Activated CD4-positive, alpha-beta T cell treated with anti-CD3 and anti-CD28 coated beads, Interleukin-2, amount 10 ng/mL, durations not matched to agents 24 days and 14 days (primary cell): ENCODE results near the gene AKIRIN1. TPM values are rescaled to one million over a fixed set of nuclear protein-coding genes. Genes with fewer than 3 reads are reported as not detected.
A peak's percentile ranks its signal among the peaks of the same experiment; 100 is the strongest.
"Not testable (repeated sequence)": the region's sequence is repeated elsewhere in the genome, so short reads cannot be mapped to it uniquely, and the experiment has no call there.

ENCODE experiments used
- DNase-seq: peaks from one replicate; pipeline ENCODE4 v3.0.0; 2022
- H3K27ac Mint-ChIP-seq: one replicate; pipeline ENCODE4 v1.8.0; 2022; ENCODE audit warnings: mild to moderate bottlenecking, mixed read lengths
- H3K27me3 Mint-ChIP-seq: one replicate; pipeline ENCODE4 v1.8.0; 2022; ENCODE audit warnings: mixed read lengths
- H3K36me3 Mint-ChIP-seq: one replicate; pipeline ENCODE4 v1.8.0; 2022; ENCODE audit warnings: low read depth, mild to moderate bottlenecking, mixed read lengths
- H3K4me1 Mint-ChIP-seq: one replicate; pipeline ENCODE4 v1.8.0; 2021; ENCODE audit warnings: mixed read lengths
- H3K4me3 Mint-ChIP-seq: one replicate; pipeline ENCODE4 v1.8.0; 2022; ENCODE audit warnings: mild to moderate bottlenecking, moderate library complexity, mixed read lengths
- H3K9me3 Mint-ChIP-seq: one replicate; pipeline ENCODE4 v1.8.0; 2021; ENCODE audit warnings: mixed read lengths
- intact Hi-C: fragments of 100-400 bp; cut with micrococcal nuclease; formaldehyde crosslinking; loops from one replicate; pipeline ENCODE4 v1.15.1; 2023
- total RNA-seq: library from RNA; stranded (reverse); gene quantifications from 2 replicates; pipeline ENCODE4 v1.2.3, GENCODE V29; 2022

The AKIRIN1 gene
- total RNA-seq, 1 donor from 2014 or later: 79.3 TPM

DNA sequence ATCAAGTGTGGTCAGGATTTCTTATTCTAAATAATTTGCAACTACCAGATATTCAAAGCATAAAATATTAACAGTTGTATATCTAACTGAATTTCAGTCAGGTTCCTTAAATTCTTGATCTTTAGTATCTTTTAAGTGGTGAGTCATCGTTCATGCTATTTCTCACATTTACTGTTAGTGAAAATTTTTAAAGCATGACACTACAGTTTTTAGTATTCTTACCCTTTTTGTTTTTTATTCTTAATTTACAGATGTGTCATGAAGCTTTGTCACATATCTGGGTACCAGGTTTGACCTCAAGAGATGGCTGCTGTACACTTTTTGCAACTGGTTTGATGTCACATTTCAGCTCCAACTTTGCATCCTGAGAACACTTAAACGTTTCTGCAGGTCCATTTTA is 12.7 kb downstream of the AKIRIN1 start:
- intact Hi-C loops: no loop called here
- no peak overlapping the region for H3K4me3 Mint-ChIP-seq
- DNase-seq: no peak
- no peaks in the 10 kb centered on the region for H3K9me3 Mint-ChIP-seq
- H3K36me3 Mint-ChIP-seq: peaks cover 69% of the 10 kb centered on the region
- peak overlapping the region; percentile 75 for H3K27ac Mint-ChIP-seq
- H3K27me3 Mint-ChIP-seq: no peaks in the 10 kb centered on the region
- H3K4me1 Mint-ChIP-seq: peaks cover 28% of the 10 kb centered on the region

DNA sequence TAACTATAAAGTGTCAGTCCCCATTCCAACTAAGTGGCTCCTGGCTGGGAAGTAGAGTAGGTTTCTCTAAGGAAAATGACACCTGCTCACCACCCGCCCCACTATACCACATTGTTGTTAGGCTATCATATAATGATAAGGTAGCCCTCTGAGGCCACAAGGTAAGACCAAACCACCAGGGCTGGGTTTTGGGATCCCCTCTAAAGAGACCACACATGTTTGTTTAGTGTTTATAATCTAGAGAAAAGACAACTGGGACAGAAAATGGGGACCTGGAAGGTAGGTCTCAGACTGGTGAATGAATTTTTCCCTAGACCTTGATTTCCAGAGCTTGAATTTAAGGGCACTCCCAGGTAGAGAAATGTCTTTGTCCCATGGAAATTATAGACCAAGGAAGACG is 15.2 kb downstream of the AKIRIN1 start:
- Mint-ChIP-seq H3K4me1 (peaks cover 27% of the 10 kb centered on the region), H3K27ac (no peak overlapping the region), H3K27me3 (no peaks in the 10 kb centered on the region), H3K9me3 (no peaks in the 10 kb centered on the region), H3K4me3 (no peak overlapping the region), H3K36me3 (peaks cover 60% of the 10 kb centered on the region)
- no peak for DNase-seq
- intact Hi-C loops: no loop called here

DNA sequence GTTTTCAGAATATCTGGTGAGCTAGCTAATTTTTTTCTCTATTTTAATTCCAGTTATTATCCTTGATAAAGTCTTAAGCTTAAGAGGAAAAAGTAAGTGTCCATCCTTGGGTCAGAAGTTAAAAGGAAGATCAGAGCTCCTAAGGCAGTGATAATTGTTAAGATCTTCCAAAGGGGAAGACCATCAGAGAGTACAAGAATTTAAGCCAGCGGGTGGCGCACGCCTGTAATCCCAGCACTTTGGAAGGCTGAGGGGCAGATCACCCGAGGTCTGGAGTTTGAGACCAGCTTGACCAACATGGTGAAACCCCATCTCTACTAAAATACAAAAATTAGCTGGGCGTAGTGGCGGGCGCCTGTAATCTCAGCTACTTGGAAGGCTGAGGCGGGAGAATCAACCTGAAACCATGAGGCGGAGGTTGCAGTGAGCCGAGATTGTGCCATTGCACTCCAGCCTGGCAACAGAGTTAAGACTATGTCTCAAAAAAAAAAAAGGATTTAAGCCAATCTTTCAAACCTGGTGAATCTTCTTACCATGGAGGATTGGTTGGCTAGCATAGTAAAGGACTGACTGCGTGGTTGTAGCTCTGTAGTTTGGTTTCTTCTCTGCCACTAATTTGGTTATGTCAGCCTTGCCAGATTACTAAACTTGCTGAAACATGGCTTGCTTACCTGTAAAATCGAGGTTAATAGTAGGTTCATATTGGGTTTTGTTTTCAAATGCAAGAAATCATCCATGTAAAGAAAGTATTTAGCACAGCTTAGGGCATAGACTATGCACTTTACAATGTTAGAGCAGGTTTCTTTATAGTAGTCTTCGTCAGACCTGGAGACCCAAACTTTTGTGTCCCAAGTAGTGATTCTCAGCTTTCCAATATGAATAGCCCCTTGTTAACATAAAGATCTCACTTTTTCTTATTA is 15.9 kb downstream of the AKIRIN1 start:
- Mint-ChIP-seq H3K27me3 (no peaks in the 10 kb centered on the region), H3K27ac (peak overlapping the region; percentile 41)
- intact Hi-C loops: no loop called here

DNA sequence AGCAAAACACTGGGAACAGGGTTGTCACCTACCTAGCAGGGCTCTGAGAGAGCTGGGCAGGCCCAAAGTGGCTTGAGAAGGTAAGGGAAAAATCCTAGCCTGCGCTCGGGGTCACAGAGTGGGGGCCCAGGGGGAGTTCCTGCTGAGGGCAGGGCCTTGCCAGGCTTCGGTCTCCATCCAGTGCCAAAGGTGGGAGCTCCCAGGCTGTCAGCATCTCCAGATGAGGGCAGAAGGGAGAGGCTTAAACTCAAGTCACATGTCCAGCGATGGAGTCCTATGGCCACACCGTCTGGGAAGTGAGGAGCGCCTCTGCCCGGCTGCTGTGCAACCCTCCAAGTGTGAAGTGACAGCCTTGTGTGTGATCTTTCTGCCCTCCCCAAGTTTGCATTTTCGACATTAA is 23.9 kb downstream of the AKIRIN1 start:
- H3K27ac Mint-ChIP-seq, H3K9me3 Mint-ChIP-seq, H3K27me3 Mint-ChIP-seq, DNase-seq, intact Hi-C loops, H3K4me1 Mint-ChIP-seq, H3K4me3 Mint-ChIP-seq: not testable (repeated sequence)
- peaks cover 15% of the 10 kb centered on the region for H3K36me3 Mint-ChIP-seq

More for the DNA sequence above, 15.9 kb downstream of the AKIRIN1 start:
- DNase-seq: no peak
- no peaks in the 10 kb centered on the region for H3K9me3 Mint-ChIP-seq
- H3K36me3 Mint-ChIP-seq: peaks cover 59% of the 10 kb centered on the region
- peaks cover 21% of the 10 kb centered on the region for H3K4me1 Mint-ChIP-seq
- H3K4me3 Mint-ChIP-seq: no peak overlapping the region

DNA sequence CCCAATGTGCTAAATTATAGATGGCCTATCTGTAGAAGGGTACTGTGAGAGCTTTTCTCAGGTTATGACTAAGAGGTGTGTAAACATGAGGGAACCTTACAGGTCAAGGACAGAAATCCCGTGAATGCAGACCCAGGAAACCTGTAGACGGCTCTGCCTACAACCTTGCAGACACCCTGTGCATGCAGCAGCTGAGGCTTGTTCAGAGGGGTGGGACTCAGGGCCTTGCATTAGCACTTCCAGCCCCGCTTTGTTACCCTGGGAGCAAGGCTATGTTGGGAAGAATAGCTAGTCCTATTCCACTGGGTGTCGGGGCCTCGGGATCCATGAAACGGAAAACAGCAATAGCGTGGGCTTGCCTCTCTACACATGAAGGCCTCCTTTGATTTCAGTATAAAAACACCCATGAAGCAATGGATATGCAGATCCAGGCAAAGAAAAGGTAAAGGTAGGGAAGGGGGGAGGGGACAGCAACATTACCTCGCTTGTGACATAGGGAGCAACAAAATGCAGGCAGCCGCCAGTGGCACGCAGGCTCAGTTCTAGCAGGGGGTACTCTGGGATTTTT is 25.6 kb downstream of the AKIRIN1 start:
- intact Hi-C loops: no loop called here
- peaks cover 11% of the 10 kb centered on the region for H3K36me3 Mint-ChIP-seq
- no peak overlapping the region for H3K27ac Mint-ChIP-seq
- peaks cover 2% of the 10 kb centered on the region for H3K4me1 Mint-ChIP-seq
- DNase-seq: no peak
- H3K27me3 Mint-ChIP-seq: peaks cover 2% of the 10 kb centered on the region
- H3K4me3 Mint-ChIP-seq: no peak overlapping the region
- no peaks in the 10 kb centered on the region for H3K9me3 Mint-ChIP-seq

DNA sequence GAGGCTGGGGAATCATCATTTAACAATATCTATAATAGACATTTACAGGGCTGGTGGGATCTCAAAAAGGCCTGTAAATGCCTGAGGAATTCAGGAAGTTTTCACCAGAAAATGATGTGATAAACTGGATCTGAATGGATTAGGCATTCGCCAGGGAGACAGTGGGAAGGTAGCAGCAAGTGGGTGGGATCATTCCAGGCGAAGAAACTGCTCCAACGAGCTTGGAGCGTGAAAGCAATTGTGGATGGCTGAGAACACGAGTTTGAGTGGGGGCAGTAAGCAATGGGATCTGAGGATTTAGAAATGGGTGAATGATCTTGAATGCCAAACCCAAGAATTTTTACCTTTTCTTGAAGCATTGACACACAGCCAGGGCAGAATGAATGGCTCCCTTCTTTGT is 26.2 kb downstream of the AKIRIN1 start:
- Mint-ChIP-seq H3K9me3 (no peaks in the 10 kb centered on the region), H3K27ac (no peak overlapping the region), H3K4me1 (peaks cover 2% of the 10 kb centered on the region), H3K27me3 (peaks cover 2% of the 10 kb centered on the region), H3K4me3 (no peak overlapping the region), H3K36me3 (peaks cover 6% of the 10 kb centered on the region)
- DNase-seq: no peak
- intact Hi-C loops: no loop called here

DNA sequence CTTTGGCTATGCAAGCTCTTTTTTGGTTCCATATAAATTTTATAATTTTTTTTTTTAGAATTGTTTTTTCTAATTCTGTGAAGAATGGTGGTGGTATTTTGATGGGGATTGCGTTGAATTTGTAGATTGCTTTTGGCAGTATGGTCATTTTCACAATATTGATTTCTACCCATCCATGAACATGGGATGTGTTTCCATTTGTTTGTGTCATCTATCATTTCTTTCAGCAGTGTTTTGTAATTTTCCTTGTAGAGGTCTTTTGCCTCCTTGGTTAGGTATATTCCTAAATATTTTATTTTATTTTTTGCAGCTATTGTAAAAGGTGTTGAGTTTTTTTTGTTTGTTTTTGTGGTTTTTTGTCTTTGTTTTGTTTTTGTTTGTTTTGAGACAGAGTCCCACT is 29.4 kb downstream of the AKIRIN1 start:
- H3K4me1 Mint-ChIP-seq, H3K9me3 Mint-ChIP-seq, H3K4me3 Mint-ChIP-seq, DNase-seq, intact Hi-C loops, H3K27ac Mint-ChIP-seq, H3K27me3 Mint-ChIP-seq, H3K36me3 Mint-ChIP-seq: not testable (repeated sequence)

DNA sequence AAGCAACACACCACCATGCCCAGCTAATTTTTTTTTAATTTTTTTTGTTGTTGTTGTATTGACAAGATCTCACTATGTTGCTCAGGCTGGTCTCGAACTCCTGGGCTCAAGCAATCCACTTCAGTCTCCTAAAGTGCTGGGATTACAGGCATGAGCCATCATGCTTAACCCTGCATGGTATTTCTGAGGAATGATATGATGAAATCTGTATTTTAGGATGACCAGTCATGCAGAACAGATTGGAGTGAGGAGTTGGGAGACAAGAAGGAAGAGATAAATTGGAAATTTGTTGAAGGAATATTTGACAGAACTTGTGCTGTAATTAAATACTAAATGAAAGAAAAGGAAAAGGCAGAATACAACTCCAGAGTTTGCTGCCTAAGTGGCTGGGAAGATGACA is 30.4 kb downstream of the AKIRIN1 start:
- Mint-ChIP-seq H3K27me3 (peaks cover 4% of the 10 kb centered on the region), H3K4me3 (no peak overlapping the region), H3K36me3 (no peaks in the 10 kb centered on the region), H3K27ac (no peak overlapping the region), H3K9me3 (no peaks in the 10 kb centered on the region), H3K4me1 (peaks cover 8% of the 10 kb centered on the region)
- intact Hi-C loops: no loop called here
- no peak for DNase-seq

DNA sequence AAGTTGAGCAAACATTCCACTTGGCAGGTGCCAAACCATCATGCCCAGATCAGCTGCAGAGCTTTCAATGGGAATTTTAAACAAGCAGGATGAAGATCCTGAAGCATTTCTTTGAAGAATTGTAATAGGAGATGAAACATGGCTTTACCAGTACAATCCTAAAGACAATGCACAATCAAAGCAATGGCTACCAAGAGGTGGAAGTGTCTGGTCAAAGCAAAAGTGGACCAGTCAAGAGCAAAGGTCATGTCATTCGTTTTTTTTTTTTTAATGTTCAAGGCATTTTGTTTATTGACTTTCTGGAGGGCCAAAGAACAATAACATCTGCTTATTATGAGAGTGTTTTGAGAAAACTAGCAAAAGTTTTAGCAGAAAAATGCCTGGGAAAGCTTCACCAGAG is 32.1 kb downstream of the AKIRIN1 start:
- H3K9me3 Mint-ChIP-seq: no peaks in the 10 kb centered on the region
- peaks cover 3% of the 10 kb centered on the region for H3K36me3 Mint-ChIP-seq
- peaks cover 4% of the 10 kb centered on the region for H3K27me3 Mint-ChIP-seq
- H3K4me3 Mint-ChIP-seq: no peak overlapping the region
- peaks cover 15% of the 10 kb centered on the region for H3K4me1 Mint-ChIP-seq
- DNase-seq: no peak
- no peak overlapping the region for H3K27ac Mint-ChIP-seq
- intact Hi-C loops: no loop called here

DNA sequence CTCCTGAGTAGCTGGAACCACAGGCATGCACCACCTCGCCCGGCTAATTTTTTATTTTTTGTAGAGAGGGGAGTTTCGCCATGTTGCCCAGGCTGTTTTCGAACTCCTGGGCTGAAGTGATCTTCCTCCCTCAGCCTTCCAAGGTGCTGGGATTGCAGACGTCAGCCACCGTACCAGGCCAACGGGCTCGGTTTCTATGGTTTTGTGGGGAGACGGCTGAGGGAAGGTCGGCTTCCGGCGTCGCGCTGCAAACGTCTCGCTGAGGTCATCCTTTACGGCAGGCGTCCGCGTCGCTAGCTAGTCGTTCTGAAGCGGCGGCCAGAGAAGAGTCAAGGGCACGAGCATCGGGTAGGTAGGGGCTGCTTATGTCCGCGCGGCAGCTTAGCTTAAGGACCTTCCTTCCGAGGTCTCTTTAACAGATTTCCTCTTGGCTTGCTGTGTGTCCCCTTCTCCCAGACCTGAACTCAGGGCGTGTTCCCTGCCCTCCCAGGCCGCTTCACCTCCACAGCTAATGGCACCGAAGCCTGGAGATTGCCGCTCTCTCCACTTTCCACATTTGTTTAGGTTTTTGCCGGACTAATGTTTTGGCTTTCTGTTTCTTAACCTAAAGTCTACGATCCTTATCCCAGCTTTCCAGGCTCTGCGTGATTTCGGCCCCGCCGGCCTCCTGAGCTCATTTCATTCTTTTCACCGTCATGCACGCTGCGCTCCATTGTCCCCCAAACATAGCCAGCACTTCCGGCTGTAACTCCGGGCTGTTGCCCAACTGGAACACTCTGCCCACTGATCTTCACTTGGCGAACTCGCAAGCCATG is 35.2 kb downstream of the AKIRIN1 start, which contains the start of gene NDUFS5:
NDUFS5 (plus strand) TSS at position 300 of the 815 bp plus-strand sequence. CDS start 2,375 bp downstream, outside the sequence.
- Mint-ChIP-seq H3K36me3 (peaks cover 21% of the 10 kb centered on the region), H3K9me3 (no peaks in the 10 kb centered on the region), H3K4me1 (peaks cover 23% of the 10 kb centered on the region), H3K4me3 (peak within 1 kb of the TSS; percentile 91), H3K27me3 (peaks cover 2% of the 10 kb centered on the region), H3K27ac (peak within 1 kb of the TSS; percentile 97)
- intact Hi-C loops: loop anchor here (1.0 to 5.0 kb wide), 3 partner anchors 35 to 166 kb away; partner anchors contain the start of genes AKIRIN1 and MYCBP
- DNase-seq: peak; percentile 95

DNA sequence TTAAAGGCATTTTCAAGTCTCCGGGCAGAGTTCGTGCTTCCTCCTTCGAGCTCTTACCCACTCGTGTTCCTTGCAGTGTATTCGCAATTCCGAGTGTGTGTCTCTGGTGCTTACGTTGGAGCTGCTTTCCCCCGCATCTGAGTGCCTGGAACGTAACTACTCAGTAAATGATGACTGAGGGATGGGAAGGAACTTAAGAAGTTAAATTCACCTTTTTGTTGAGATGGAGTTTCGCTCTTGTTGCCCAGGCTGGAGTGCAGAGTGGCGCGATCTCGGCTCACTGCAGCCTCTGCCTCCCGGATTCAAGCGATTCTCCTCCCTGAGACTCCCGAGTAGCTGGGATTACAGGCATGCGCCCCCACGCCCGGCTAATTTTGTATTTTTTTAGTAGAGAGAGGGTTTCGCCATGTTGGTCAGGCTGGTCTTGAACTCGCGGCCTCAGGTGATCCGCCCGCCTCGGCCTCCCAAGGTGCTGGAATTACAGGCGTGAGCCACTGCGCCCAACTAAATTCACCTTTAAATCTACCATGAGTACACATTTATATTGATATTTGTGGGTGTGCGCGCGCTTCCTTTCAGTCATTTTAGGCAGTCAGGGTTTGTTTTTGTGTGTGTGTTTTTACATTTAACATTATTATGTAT is 35.9 kb downstream of the AKIRIN1 start:
- H3K27ac Mint-ChIP-seq: peak overlapping the region; percentile 97
- intact Hi-C loops: loop anchor here (1.0 to 5.0 kb wide), 3 partner anchors 36 to 165 kb away; partner anchors contain the start of genes AKIRIN1 and MYCBP

DNA sequence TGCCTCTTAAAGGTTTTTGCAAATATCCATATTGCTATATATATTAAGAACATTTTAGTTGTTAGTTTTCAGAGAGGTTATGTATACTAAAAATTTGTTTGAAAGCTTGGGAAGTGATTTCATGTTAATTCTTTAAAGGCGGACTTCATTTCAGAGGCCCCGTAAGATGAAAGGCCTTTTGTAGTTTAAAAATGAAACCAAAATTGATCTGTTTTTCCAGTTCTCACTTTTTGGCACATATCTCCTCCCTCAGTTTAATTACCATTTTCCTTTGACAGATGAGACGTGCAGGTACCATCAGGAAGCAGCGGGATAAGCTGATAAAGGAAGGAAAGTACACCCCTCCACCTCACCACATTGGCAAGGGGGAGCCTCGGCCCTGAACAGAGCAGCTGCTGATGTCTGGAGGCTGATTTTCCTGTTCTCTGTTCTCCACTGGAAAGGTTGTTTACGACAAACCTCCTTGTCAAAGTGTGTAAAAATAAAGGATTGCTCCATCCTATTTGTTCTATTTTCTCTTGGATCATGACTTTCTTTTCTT is 43.1 kb downstream of the AKIRIN1 start:
- H3K9me3 Mint-ChIP-seq: no peaks in the 10 kb centered on the region
- intact Hi-C loops: no loop called here
- peaks cover 32% of the 10 kb centered on the region for H3K4me1 Mint-ChIP-seq
- peak; percentile 69 for DNase-seq
- peaks cover 60% of the 10 kb centered on the region for H3K36me3 Mint-ChIP-seq
- H3K27ac Mint-ChIP-seq: peak overlapping the region; percentile 76
- peak overlapping the region; percentile 79 for H3K4me3 Mint-ChIP-seq
- H3K27me3 Mint-ChIP-seq: no peaks in the 10 kb centered on the region

More for the DNA sequence above, 35.9 kb downstream of the AKIRIN1 start:
- Mint-ChIP-seq H3K36me3 (peaks cover 25% of the 10 kb centered on the region), H3K9me3 (no peaks in the 10 kb centered on the region), H3K4me1 (peaks cover 27% of the 10 kb centered on the region), H3K27me3 (peaks cover 2% of the 10 kb centered on the region), H3K4me3 (peak overlapping the region; percentile 91)
- no peak for DNase-seq

DNA sequence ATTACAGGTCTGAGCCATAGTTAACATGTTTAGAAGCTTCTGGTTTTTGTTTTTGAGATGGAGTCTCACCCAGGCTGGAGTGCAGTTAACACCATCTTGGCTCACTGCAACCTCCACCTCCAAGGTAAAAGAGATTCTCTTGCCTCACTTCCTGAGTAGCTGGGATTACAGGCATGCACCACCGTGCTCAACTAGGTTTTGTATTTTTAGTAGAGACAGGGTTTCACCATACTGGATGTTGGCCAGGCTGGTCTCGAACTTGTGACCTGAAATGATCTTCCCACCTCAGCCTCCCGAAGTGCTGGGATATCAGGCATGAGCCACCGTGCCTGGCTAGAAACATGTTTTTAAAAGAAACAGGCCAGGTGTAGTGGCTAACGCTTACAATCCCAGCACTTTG is 45.6 kb downstream of the AKIRIN1 start:
- DNase-seq: no peak
- intact Hi-C loops: no loop called here
- no peaks in the 10 kb centered on the region for H3K27me3 Mint-ChIP-seq
- no peak overlapping the region for H3K27ac Mint-ChIP-seq
- H3K36me3 Mint-ChIP-seq: peaks cover 50% of the 10 kb centered on the region
- H3K4me3 Mint-ChIP-seq: no peak overlapping the region
- H3K4me1 Mint-ChIP-seq: peaks cover 24% of the 10 kb centered on the region
- H3K9me3 Mint-ChIP-seq: no peaks in the 10 kb centered on the region
